HL-60/S4 treated with phorbol 12-myristate 13-acetate at 8.2 ng/mL for 4 days and 3 days (cell line): Measurements from ENCODE around the gene SGMS2.

Experiments used
- in situ Hi-C: fragments of 300-500 bp; cut with MboI; formaldehyde crosslinking; loops from 2 replicates; pipeline ENCODE4 v1.15.0; 2022; ENCODE audit warnings: low sequenced_read_pairs

SGMS2 gene

DNA sequence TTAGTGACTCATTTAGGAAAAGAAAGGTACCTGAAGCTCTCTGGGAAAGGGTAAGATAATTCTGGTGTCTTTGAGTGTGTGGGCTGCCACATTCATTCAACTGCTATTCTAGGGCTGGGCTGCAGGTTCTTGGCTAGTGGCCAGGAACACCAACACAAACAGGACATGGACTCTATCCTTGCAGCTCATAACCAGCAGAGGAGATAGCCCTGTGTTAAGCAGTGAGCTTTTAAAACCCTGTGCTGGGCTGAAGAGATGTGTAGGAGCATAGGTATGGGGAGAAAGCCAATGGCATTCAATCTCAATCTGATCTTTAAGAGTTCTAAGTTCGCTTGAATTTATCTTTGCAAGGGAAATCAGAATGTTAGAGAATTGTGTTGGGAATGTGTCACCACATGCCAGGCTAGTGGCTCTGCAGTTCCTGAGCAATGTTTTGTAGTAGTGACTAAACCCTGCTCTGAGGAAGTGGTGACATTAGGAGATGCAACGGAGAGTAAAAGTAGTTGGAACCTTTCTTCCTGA is 39.2 kb downstream of the SGMS2 start:
- in situ Hi-C loops: no loop called here

DNA sequence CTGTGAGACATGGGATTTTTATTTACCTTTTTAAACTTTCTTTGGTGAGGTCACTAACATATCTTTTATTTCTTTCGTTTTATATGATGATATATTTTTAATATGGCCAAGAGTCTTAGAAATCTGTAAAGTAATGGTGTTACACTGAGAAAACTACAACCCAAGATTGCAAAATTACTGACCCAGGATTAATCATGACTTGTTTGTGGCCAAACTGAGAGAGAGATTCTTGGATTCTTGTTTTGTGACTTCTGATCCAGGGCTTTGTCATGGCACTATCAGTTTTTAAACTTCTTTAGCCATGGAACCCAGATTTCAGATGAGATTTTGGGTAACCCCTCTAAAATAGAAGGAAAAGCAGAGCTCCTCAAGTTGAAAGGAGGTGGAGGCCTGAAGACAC is 42.0 kb downstream of the SGMS2 start:
- in situ Hi-C loops: no loop called here

DNA sequence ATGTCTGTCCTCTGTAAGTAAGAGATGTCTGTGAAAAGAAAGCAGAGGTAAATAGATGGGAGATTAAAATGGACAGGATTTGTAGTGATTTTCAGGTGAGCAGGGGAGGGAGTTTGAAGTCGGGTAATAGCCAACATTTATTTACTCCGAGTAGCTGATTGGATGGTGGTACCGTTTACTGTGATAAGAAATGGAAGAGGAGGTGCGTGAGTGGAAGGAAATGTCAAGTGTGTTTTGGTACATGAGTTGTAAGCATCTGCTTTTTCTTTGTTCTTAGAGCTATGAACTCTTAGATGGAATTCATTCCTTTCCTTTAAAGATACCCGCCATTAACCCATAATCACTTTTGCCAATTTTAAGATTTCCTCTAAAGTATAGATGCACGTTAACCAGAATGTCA is 45.5 kb downstream of the SGMS2 start:
- in situ Hi-C loops: no loop called here

DNA sequence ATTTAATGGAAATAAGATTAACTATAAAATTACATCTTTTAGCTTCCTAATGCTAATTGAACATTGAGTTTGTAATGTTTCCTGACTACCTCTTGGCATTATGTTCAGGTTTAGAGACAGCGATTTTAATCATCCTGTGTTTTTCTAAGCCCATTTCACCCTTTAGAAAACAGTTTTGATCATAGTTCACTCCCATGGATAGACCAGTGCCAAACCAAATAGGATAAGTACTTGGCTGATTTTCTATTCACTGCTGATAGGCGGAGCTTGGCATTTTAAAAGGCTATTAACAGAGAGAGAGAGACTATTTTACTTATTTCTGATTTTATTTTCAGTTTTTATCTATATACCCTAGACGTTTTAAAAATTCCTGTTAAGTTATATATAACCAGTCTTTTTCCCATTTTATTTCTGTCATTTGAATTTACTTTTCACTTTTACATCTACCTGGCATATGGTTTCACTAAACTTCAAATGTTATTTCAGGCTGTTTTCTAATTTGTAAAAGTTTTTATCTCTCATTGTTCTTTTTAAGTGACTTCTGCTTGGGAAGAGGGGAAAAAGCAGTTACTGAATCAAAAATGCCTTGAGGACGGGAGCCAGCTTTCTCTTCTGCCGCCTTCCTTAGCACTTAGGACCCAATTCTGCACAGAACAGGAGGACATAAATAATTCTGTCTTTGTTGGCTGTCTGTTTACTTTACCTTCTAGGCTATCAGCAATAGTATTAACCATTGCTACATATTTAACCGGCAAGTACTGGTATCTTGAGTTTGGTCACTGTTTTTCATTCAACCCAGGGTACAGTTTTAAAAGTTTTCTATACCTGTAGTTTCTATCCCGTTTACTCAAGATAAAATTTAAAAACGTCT is 46.4 kb downstream of the SGMS2 start:
- in situ Hi-C loops: no loop called here

DNA sequence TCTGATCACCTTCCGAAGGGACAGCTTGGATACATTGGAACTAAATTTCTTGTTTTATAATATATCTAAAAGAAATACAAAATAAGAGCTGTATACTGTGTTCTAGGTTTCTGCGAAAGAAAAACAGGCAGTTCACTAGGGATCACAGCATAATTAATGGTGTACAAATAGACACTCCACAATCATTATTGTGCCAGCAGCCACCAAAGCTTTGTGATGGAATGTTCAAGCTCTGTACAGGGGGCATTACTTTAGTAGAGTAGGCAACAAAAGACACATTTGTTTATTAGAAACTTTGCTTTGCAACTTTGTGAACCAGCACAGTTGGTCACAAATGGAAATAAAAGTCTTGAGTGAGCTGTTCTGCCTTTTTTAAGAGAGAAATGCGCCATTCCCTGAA is 49.3 kb downstream of the SGMS2 start:
- in situ Hi-C loops: no loop called here

DNA sequence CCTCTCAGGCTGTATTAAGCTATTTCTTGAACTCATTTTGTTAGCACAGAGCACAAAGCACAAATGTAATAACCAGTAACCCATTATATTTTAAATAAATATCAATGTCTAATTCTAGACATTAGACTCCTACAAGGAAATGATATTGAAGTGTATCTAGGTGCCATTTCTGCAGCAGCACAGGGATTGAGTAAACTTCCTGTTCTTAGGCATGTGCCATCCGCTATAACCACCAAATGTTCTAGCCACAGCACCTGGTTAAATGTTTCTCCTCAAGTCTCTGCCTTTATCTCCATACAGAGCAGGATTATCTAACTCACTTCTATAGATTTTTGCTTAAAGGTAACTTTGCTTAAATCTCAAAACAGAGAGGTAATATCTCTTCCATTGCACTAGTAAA is 51.4 kb downstream of the SGMS2 start:
- in situ Hi-C loops: no loop called here

DNA sequence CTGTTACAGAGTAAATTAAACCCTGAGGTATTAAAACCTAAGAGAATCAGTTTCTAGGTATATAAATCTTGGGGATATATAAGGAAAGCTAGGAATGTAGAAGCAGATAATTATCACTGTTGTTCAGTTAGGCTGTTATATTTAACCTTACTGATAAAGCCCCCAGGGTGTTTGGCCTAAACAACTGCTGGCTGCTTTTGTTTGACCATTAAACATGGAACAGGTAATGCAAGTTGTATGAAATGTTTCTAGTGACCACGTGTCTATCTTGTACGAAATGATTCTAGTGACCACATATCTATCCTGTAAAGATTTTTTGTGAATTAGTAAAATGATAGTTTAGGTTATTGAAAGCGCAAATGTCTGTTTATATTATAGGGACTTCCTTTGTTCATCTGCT is 52.6 kb downstream of the SGMS2 start:
- in situ Hi-C loops: no loop called here

DNA sequence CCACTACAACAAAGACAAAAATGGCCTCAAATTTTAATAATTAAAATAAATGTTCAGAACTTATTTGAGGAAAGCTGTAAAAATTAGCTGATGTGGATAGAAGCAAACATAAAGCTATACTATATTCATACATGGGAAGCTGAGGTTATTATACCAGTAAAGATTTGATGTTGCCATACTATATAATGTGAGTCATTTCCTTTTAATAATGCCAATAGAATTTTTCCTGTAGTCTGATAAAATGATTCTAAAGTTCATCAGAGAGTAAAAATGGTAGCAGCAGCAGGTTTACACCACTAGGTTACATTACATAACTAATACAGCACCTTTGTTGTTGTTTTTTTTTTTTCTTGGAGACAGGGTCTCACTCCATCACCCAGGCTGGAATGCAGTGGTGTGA is 61.1 kb downstream of the SGMS2 start:
- in situ Hi-C loops: no loop called here

DNA sequence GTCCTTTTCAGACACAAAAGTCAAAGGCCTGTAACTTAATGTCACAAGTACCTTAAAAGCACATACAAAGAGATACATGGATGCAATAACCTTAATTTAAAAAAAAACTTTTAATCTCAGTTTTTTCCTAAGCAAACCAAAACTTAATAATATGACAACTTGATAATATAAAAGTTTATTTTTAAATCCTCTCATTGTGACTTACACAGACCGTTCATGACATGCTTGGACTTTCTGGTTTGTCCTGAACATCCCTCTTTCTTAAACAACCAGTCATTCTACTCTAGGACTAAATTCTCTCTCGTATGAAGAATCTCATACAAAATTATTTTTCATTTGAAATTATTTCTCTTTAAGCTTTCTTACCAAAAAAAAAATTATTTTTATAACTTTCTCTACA is 63.5 kb downstream of the SGMS2 start:
- in situ Hi-C loops: no loop called here

DNA sequence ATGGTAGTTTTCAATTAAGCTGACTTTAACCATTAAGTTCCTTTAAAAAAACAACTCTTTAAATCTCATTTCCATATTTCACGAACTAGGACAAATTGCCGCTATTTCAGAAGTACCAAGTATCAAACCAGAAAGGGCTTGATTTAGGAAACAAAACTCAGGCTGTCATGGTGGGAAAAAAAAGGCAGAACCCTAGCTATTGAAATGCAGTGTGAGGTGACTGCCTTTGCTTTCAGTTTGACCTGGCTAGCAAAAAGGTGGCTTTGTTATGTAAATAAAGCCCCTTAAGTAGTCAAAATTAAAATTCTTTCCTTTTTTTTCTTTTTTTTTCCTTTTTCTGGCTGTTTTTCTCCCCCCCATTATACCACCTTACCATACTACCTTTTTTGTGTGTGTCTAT is 66.0 kb downstream of the SGMS2 start:
- in situ Hi-C loops: no loop called here

DNA sequence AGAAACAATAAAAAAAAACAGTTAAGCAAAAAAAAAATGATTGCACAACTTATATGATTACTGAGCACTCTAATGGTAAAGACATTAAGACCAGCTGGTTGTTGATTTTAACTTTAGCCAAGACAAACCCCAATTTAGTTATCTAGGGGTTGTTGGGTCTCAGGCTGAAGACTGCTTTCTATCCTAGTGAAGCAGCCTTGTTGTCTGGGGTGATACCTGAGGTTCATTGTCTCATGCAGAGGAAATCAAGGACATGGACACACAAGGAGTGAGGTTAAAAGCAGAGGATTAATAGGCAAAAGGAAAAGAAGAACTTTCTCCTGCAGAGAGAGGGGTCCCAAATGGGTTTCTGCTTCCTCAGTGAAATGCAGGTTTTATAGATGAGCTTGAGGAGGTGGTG is 66.6 kb downstream of the SGMS2 start:
- in situ Hi-C loops: no loop called here

DNA sequence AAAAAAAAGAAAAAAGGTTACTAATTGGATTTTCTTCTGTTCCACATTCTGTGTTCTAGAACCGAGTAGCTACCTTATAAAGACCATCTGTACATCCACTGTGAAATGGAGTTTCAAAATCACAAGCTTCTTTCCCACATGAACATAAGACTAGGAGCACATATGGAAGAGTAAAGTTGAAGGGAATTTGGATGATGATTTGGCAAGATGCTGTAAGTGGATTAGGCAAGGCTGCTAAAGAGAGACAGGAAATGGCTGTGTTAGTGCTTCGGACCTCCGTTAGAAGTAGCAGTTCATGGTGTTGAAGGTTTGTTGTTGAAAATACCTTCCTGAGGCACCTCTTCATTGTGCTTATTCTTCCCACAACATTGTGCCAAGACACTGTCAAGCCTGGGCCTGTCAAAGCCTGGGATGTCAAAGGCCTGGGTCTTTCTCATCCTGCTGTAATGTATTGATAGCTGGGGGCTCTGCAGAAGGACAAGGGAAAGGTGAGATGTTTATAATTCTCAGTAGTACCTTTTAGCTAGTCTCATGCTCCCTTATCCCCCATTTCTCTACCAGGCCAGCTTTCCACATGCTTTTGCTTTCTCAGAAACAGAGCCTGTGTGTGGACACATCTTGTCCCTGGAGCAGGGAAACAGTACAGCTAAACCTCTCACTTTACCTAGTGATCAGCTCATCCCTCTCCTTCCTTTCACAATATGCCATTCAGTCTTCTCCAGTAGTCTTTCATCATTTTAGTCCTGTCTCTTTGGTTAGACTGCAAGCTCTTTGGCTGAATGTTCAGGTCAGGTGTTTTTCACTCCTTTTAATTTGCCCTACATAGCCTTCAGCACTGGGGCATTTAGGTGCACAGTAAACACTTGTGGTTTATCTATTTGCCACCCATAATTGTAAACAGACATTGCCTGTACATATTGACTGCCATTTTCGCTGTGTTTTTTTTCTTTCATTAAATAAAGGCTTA is 68.7 kb downstream of the SGMS2 start:
- in situ Hi-C loops: no loop called here

DNA sequence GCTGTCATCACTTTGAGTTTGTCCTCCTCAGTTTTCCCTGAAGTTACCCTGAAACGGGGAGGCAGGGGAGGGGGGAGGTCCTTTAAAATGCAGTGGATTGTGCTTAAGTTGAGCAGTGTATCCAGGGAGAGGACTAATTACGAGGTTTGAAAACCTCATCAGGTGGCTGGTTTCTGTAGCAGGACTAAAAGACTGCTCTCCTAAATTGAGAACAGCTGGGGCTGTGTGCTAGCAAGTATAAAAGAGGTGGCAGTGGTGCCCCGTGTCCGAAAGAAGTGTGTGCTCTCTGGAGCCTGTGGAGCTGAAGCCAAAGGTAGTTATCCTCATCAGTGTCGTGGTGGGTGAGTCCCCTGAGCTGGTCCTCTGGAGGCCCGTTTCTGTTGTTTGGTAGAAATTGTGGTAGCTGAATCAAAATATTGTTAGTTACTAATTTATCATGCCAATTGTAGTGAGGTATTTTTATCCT is 69.4 kb downstream of the SGMS2 start:
- in situ Hi-C loops: no loop called here

DNA sequence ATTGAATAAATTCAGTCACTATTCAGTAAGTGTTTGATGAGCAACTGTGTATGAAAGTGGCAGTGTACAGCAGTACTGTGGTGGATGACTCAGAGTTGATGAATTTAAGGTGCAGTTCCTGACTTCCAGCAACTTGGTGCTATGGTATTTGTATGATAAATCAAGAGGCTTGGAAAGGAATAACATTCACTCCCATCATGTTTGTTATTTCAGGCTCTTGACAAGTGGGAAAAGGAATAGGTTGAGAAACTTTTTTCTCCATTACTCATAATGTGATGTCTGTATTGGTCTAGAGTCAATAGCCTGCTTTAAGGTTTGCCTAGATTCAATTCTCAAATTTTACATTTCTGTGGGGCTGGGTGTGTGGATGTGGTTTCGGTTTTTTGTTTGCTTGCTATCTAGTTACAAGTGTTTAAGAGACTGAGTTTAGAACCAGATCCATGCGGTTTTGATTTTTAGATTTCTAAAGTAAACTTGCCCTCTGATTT is 71.5 kb downstream of the SGMS2 start:
- in situ Hi-C loops: no loop called here

DNA sequence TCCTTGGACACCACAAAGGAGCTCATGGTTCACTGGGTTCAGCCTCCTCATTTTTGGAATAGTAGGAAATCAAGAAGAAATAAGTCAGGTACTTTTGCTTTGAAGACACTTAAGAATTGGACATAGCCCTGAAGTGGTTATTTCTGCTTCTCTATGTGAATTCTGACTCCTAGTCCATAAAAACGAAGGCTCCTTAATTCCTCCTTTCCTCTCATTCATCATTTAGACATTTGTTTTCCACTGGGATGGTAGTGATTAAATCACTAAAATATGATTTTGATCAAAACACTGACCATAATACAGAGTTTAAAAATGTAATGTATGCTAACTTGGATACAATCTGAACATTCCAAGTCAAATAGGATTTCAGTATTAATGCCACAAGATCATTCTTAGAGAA is 71.9 kb downstream of the SGMS2 start:
- in situ Hi-C loops: no loop called here

DNA sequence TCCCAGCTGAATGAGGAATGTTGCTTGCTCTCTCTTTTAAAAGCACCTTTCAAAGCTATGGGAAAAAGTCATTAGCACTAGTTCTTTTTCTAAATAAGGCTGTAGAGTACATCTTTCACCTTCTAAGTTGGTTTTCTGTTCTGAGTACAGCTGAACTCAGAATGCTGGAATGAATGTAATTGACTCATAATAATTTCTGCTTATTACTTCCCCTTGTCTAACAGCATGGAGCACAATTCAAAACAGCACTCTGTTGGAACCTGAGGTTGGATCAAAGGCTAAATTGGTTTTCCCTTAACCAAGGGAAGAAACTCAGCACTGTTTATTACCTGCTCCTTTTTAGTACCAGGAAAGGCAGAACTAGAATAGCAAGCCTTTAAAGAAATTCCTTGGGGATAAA is 73.1 kb downstream of the SGMS2 start:
- in situ Hi-C loops: no loop called here

DNA sequence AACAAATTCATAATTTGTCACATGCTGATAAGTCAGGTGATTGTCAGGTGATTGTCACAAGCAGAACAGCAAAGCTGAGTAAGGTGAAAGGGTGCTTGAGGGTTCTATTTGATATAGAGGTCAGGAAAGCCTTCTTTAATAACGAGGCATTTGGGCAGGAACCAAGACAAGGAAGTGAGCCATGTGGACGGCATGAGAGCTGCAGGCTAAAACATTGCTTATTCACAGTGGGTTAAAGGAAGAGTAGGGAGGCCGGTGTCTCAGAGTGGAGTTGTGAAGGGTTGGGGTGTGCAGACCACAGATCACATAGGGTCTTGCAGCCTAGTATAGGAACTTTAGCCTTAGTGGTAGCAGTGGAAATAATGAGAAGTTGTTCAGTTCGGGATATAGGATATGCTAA is 75.3 kb downstream of the SGMS2 start:
- in situ Hi-C loops: no loop called here

DNA sequence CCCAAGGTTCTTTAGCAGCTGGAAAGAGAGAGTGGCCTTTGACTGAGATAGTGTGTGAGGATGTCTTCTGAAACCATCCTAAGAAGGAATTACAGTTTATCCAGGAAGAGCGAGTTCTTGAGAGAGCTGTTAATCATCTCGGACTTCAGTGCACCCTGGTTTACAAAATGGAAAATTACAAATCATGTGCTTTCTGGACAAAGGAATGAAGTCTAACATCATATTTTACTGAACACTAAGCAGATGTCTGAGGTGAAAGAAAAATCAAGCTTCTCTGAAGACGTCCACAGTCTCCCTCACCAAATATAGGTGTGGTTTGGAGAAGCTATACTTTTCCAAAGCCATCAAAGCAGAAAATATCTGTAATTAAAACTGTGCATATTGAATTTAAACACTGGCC is 75.8 kb downstream of the SGMS2 start:
- in situ Hi-C loops: no loop called here

DNA sequence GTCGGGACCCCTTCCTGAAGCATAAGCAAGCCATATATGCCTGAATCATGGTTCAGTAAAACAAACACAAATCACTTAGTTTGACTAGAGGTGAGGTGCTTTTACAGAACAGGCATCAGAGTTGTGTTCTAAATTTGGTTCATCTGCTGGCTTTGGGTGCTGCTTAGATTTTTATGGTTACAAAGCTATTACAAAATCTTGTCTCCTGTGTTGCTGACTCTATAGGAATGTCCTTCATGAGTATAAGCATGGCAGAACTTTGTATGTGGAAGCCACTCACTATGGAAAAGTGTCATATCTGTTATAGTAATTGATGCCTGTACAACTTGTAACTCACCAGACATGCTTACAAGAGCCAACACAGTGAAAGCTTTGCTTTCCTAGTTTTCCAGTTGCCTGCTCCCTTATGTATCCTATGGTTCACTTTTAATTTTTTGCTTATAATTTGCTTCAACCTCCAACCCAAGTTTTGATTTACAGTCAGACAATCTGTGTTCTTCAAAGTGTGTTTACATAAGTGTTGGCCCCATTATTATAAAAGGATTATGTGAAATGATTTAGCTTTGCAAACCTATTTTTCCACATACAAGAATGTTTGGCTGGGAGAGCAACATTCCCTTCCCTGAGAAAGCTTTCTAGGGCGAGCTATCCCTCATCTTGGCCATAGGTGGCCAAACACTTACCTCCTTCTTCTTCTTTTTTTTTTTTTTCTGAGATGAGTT is 76.6 kb downstream of the SGMS2 start:
- in situ Hi-C loops: no loop called here

DNA sequence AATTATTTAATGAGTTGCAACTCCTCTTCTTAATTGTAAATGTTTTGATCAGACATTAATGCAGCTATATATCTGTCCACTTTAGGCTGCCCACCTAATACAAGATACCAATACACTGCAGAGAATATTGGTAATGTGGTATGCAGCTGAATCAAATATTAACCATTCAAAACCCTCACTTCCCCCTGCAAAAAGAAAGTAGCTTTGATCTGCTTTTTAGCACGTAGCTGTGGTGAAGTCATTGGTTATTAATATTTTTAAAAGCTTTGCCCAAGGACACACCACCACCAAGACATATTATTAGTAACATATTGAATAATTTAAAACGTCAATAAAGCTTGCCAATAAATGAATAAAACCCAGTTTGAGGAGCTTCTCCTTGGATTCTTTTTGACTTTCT is 78.0 kb downstream of the SGMS2 start:
- in situ Hi-C loops: no loop called here

DNA sequence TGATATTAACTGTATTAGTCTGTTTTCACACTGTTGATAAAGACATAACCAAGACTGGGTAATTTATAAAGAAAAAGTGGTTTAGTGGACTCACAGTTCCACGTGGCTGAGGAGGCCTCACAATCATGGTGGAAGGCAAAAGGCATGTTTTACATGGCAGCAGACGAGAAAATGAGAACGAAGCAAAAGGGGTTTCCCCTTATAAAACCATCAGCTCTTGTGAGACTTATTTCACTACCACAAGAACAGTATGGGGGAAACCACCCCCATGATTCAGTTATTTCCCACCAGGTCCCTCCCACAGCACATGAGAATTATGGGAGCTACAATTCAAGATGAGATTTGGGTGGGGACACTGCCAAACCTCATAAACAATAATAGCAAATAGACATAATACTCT is 80.3 kb downstream of the SGMS2 start:
- in situ Hi-C loops: loop anchor here (5.0 kb wide), 1 partner anchor 133 kb away; no protein-coding TSS in a partner anchor
